Stomach (tissue), 9 donors: ENCODE measurements around the gene ZIC4. TPM values are rescaled to one million over a fixed set of nuclear protein-coding genes. Genes with fewer than 3 reads are reported as not detected.

Experiments
- DNase-seq, 2 donors: peaks; one replicate each; pipeline versions ENCODE4 v3.0.0 to v3.0.0-alpha.2; 2013 to 2019
- H3K27ac ChIP-seq, 5 donors: fragments of 200-600 bp in 4 of 5; sonication (generic) in 4 of 5; one replicate each; pipeline ENCODE4 v1.5.1; 2013 to 2019; ENCODE audit warnings: mild to moderate bottlenecking in 1 of 5, moderate library complexity in 1 of 5
- H3K27me3 ChIP-seq, 3 donors: fragments of 200-600 bp; sonication (generic); one replicate each; pipeline ENCODE4 v1.5.1; 2017 to 2019; ENCODE audit warnings: mixed run types in 1 of 3
- H3K36me3 ChIP-seq, 4 donors: fragments of 200-600 bp; sonication (generic); 1 replicate in 3 of 4; 2 replicates in 1 of 4; pipeline ENCODE4 v1.5.1; 2016 to 2019
- H3K4me1 ChIP-seq, 4 donors: fragments of 200-600 bp; sonication (generic); one replicate each; pipeline ENCODE4 v1.5.1; 2016 to 2019
- H3K4me3 ChIP-seq, 4 donors: fragments of 200-600 bp; sonication (generic) in 3 of 4; one replicate each; pipeline ENCODE4 v1.5.1; 2016 to 2019; ENCODE audit warnings: mild to moderate bottlenecking in 1 of 4
- H3K9me3 ChIP-seq, 4 donors: fragments of 200-600 bp; sonication (generic); one replicate each; pipeline ENCODE4 v1.5.1; 2016 to 2019
- EP300 ChIP-seq: sonication (generic); formaldehyde crosslinking; IDR thresholded peaks from one replicate; pipeline ENCODE4 v1.6.1; 2017; ENCODE audit warnings: antibody characterized with exemption
- POLR2A ChIP-seq, 4 donors: fragments of 450-650 bp; IDR thresholded peaks; one replicate each; pipeline ENCODE4 v1.6.1; 2016; ENCODE audit warnings: antibody characterized with exemption in 4 of 4, control low read depth in 2 of 4, mild to moderate bottlenecking in 1 of 4, moderate library complexity in 1 of 4
- POLR2AphosphoS5 ChIP-seq, 3 donors: sonication (generic); formaldehyde crosslinking; IDR thresholded peaks; one replicate each; pipeline ENCODE4 v1.6.1; 2016; ENCODE audit warnings: antibody characterized with exemption in 3 of 3
- WGBS, 5 donors: extraction: QIAGEN DNeasy Blood & Tissue Kit in 3 of 5; methylation state at CpG; one replicate each; pipeline versions ENCODE4 v1.1.5 to v1.1.7; 2013 to 2018; 5-methylcytosine and 5-hydroxymethylcytosine counted together
- intact Hi-C: fragments of 100-400 bp; cut with DNase I; formaldehyde crosslinking; loops from one replicate; pipeline ENCODE4 v1.15.1; 2023; ENCODE audit warnings: low total_unique reads
- polyA plus RNA-seq, 3 donors: library from polyadenylated mRNA; stranded (reverse); fragments of 200-250 nt; gene quantifications; one replicate each; pipeline ENCODE4 v1.2.3, GENCODE V29; 2013
- total RNA-seq, 5 donors: library from RNA; depleted of rRNA; stranded (reverse); fragments of >200 nt; gene quantifications; one replicate each; pipeline versions ENCODE4 v1.1.0 to v1.2.3, GENCODE V29; 2014 to 2016
- TF ChIP-seq, protein P1 (sequence below), 7 experiments: fragments of 450-650 bp in 4 of 7; fragments of 200-600 bp in 3 of 7; sonication (generic) in 3 of 7; IDR thresholded peaks; one replicate each; pipeline ENCODE4 v1.5.1; 2016 to 2019; ENCODE audit warnings: antibody characterized with exemption in 7 of 7, control low read depth in 2 of 7, mild to moderate bottlenecking in 1 of 7
- donor health status: healthy with polysubstance abuse.
- donor health status: Bipolar disorder and iron deficiency.
- donor health status: healthy.

ZIC4 gene
- total and polyA plus RNA-seq, 8 donors, result not detected

DNA sequence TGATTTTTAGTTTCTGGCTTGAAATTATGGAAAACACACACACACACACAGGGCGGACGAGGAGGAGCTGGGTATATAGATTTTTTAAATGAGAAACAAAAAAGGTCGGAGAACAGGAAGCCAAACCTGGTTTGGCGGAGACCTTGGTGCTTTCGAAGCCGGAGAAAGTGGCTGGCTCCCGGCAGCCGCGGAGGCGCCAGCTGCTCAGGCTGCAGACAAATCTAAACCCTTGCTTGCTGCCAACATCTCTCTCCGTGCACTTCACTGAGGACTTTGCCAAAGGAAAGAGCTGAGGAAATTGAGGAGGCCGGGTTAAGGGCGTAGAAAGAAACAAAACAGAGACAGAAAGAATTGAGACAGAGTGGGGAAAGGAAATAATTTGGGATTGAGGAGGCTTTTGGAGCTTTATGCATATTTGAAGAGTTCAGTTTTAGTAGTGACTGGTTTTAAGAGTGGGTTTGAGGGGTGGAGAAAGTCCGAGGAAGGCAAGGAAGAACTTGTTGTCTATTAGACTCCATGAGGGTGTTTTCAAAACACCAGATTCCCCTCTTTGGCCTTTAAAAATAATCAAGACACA is 5.0 kb upstream of the ZIC4 start:
- H3K36me3 ChIP-seq, result no peaks in the 10 kb centered on the region
- H3K27me3 ChIP-seq, result peaks cover 60 to 100% (median 95%) of the 10 kb centered on the region in 3 donors
- H3K4me3 ChIP-seq, result peak overlapping the region; percentile 18 to 44 (median 32)
- intact Hi-C loops, result no loop called here
- peaks cover 4 to 74% (median 35%) of the 10 kb centered on the region in 4 donors for H3K9me3 ChIP-seq
- H3K27ac ChIP-seq, result no peak overlapping the region
- WGBS, 5 donors, result 4 to 9% (median 6%) methylated on average over 14 of the region's 14 CpGs
- DNase-seq, result no peak
- no peak for TF ChIP-seq POLR2A (IDR thresholded peaks at IDR 0.05)
- TF ChIP-seq, protein P1, sequence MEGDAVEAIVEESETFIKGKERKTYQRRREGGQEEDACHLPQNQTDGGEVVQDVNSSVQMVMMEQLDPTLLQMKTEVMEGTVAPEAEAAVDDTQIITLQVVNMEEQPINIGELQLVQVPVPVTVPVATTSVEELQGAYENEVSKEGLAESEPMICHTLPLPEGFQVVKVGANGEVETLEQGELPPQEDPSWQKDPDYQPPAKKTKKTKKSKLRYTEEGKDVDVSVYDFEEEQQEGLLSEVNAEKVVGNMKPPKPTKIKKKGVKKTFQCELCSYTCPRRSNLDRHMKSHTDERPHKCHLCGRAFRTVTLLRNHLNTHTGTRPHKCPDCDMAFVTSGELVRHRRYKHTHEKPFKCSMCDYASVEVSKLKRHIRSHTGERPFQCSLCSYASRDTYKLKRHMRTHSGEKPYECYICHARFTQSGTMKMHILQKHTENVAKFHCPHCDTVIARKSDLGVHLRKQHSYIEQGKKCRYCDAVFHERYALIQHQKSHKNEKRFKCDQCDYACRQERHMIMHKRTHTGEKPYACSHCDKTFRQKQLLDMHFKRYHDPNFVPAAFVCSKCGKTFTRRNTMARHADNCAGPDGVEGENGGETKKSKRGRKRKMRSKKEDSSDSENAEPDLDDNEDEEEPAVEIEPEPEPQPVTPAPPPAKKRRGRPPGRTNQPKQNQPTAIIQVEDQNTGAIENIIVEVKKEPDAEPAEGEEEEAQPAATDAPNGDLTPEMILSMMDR (IDR thresholded peaks at IDR 0.05), result no peak
- TF ChIP-seq EP300, result no peak
- no peak for TF ChIP-seq POLR2AphosphoS5 (IDR thresholded peaks at IDR 0.05)
- peaks cover 26 to 67% (median 48%) of the 10 kb centered on the region in 4 donors for H3K4me1 ChIP-seq

DNA sequence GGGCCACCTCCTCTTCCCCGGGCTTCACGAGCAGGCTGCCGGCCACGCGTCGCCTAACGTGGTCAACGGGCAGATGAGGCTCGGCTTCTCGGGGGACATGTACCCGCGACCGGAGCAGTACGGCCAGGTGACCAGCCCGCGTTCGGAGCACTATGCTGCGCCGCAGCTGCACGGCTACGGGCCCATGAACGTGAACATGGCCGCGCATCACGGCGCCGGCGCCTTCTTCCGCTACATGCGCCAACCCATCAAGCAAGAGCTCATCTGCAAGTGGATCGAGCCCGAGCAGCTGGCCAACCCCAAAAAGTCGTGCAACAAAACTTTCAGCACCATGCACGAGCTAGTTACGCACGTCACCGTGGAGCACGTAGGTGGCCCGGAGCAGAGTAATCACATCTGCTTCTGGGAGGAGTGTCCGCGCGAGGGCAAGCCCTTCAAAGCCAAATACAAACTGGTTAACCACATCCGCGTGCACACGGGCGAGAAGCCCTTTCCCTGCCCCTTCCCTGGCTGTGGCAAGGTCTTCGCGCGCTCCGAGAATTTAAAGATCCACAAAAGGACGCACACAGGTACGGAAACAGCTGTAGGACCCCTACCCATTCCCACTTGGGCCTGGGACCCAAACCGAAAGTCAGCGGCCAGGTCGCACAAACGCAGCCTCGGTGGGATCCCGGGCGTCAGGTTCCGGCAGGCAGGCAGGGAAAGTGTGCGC is 4.3 kb upstream of the ZIC4 start:
- Histone ChIP-seq H3K27me3 (peaks cover 66 to 100% (median 100%) of the 10 kb centered on the region in 3 donors), H3K4me3 (peak overlapping the region; percentile 18 to 44 (median 32))

DNA sequence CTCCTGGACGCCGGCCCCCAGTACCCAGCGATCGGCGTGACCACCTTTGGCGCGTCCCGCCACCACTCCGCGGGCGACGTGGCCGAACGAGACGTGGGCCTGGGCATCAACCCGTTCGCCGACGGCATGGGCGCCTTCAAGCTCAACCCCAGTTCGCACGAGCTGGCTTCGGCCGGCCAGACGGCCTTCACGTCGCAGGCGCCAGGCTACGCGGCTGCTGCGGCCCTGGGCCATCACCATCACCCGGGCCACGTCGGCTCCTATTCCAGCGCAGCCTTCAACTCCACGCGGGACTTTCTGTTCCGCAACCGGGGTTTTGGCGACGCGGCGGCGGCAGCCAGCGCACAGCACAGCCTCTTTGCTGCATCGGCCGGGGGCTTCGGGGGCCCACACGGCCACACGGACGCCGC is 3.8 kb upstream of the ZIC4 start:
- TF ChIP-seq, protein P1 (IDR thresholded peaks at IDR 0.05), result no peak
- TF ChIP-seq EP300, result no peak
- TF ChIP-seq POLR2A (IDR thresholded peaks at IDR 0.05), result no peak
- TF ChIP-seq POLR2AphosphoS5 (IDR thresholded peaks at IDR 0.05), result no peak
- Histone ChIP-seq H3K27me3 (peaks cover 71 to 100% (median 100%) of the 10 kb centered on the region in 3 donors), H3K4me3 (peak overlapping the region; percentile 18 to 44 (median 32)), H3K27ac (no peak overlapping the region), H3K4me1 (peaks cover 26 to 67% (median 48%) of the 10 kb centered on the region in 4 donors), H3K9me3 (peaks cover 4 to 84% (median 29%) of the 10 kb centered on the region in 4 donors), H3K36me3 (no peaks in the 10 kb centered on the region)
- DNase-seq, result no peak
- 3 to 17% (median 8%) methylated on average over 23 to 52 of the region's 52 CpGs for WGBS, 5 donors
- intact Hi-C loops, result no loop called here

More for the DNA sequence above, 4.3 kb upstream of the ZIC4 start:
- DNase-seq, result no peak
- H3K36me3 ChIP-seq, result no peaks in the 10 kb centered on the region
- peaks cover 4 to 80% (median 33%) of the 10 kb centered on the region in 4 donors for H3K9me3 ChIP-seq
- H3K27ac ChIP-seq, result no peak overlapping the region
- H3K4me1 ChIP-seq, result peaks cover 26 to 67% (median 48%) of the 10 kb centered on the region in 4 donors
- intact Hi-C loops, result no loop called here
- TF ChIP-seq, protein P1 (IDR thresholded peaks at IDR 0.05), result no peak
- TF ChIP-seq EP300 (no peak), POLR2AphosphoS5 (IDR thresholded peaks at IDR 0.05) (no peak), POLR2A (IDR thresholded peaks at IDR 0.05) (no peak)
- WGBS, 5 donors, result 5 to 9% (median 8%) methylated on average over 43 to 61 of the region's 61 CpGs

DNA sequence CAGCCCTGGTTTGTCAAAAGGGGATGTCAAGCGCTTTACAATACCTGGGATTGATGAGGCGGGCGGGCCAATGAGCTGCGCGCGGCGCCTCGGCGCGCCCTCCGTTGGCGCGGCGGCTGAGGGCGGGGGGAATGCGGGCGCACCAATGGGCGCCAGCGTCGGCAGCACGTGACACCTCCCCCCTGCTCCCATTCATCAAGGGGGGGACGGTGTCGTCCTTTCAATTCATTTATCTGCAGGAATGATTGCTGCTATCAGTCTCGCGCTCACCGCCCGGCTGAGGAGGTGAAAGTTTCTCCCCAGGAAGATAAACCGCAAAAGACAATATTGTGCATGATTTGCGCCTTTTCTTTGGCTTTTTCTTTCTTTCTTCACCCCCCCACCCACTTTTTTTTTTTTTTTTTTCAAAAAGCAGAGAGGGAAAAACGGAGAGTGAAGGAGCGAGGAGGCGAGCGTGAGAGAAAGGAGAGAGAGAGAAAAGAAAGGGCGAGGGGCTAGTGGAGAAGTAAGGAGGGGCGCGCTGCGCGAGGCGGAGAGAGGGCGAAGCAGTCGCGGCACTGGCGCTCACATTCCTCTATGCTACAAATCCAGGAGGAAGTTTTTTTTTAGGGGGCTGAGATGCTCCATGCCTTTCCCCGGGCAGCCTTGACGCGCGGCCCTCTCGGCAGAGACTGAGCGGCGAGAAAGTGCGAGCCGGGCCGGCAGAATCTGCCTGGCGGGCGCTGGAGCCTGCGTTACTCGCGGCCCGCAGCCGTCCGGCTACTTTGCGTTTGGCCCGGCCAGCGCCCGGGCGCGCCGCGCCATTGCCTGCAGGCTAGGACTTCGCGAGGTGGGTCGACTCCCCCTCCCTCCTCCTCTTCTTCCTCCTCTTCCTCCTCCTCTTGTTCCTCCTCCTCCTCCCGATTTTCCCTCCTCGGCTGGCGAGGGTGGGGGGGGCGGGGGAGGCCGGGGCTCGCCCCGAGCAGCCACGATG is 3.1 kb upstream of the ZIC4 start, which contains the start of gene ZIC1:
Gene ZIC1 (plus strand): TSS at position 223 of the 973 bp plus-strand sequence. CDS start 748 bp downstream, at position 971.
- intact Hi-C loops, result no loop called here
- WGBS, 5 donors, result 9 to 18% (median 15%) methylated on average over 71 to 80 of the region's 80 CpGs
- Histone ChIP-seq H3K27ac (no peak within 1 kb of the TSS), H3K9me3 (peaks cover 4 to 81% (median 28%) of the 10 kb centered on the region in 4 donors), H3K4me3 (peak within 1 kb of the TSS; percentile 18 to 44 (median 32)), H3K36me3 (no peaks in the 10 kb centered on the region), H3K27me3 (peaks cover 77 to 100% (median 100%) of the 10 kb centered on the region in 3 donors), H3K4me1 (peaks cover 26 to 72% (median 48%) of the 10 kb centered on the region in 4 donors)
- no peak for TF ChIP-seq EP300
- TF ChIP-seq, protein P1 (IDR thresholded peaks at IDR 0.05), result no peak
- no peak for TF ChIP-seq POLR2A (IDR thresholded peaks at IDR 0.05)
- TF ChIP-seq POLR2AphosphoS5 (IDR thresholded peaks at IDR 0.05), result no peak
- no peak for DNase-seq
